GM19043 (cell line): ENCODE results near the gene AIDA.
"Not testable (repeated sequence)": the region's sequence is repeated elsewhere in the genome, so short reads cannot be mapped to it uniquely, and the experiment has no call there.

ENCODE experiments used
- ATAC-seq: cut with Tn5 transposase; IDR thresholded peaks from one replicate; pipeline ENCODE4 v1.9.1; 2021; ENCODE audit warnings: low read depth; ENCODE audit not compliant: unreplicated experiment

Gene AIDA, protein sequence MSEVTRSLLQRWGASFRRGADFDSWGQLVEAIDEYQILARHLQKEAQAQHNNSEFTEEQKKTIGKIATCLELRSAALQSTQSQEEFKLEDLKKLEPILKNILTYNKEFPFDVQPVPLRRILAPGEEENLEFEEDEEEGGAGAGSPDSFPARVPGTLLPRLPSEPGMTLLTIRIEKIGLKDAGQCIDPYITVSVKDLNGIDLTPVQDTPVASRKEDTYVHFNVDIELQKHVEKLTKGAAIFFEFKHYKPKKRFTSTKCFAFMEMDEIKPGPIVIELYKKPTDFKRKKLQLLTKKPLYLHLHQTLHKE

GRCh38 chr1:222712253-222713090 is at the start of gene AIDA, which contains the start of gene BROX:
Gene AIDA, minus strand, starts transcription at chr1:222712491. Its CDS starts 174 bp downstream, at chr1:222712317.
Gene BROX, plus strand, starts transcription at chr1:222712564. Its CDS starts 3,136 bp downstream, at chr1:222715700.
- peak; percentile 70 for ATAC-seq

GRCh38 chr1:222761083-222761482 is 48.8 kb upstream of the AIDA start:
- ATAC-seq: no peak

DNA sequence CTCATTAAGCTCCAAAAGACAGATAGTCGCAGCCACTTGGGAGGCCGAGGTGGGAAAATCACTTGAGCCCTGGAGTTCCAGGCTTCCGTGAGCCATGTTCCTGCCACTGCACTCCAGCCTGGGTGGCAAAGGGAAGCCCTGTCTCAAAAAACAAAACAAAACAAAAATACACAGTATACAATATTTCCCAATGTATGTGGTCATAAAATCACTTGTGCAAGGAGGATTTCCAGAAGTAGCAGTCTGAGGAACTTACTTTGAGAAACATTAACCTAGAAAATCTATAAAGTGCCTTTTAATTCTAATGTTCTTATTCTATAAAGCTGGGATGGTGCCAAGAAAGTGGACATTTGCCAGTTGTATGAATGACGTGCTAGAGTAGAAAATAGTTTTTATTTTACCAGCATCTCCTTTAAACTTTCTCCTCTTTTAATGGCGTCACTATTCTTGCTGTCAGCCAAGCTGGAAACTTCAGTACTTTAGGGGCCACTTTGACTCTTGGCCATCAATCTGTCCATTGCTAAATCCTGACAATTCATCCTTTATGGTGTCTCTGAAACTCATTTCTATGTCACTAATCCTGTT is 47.3 kb upstream of the AIDA start:
- no peak for ATAC-seq

DNA sequence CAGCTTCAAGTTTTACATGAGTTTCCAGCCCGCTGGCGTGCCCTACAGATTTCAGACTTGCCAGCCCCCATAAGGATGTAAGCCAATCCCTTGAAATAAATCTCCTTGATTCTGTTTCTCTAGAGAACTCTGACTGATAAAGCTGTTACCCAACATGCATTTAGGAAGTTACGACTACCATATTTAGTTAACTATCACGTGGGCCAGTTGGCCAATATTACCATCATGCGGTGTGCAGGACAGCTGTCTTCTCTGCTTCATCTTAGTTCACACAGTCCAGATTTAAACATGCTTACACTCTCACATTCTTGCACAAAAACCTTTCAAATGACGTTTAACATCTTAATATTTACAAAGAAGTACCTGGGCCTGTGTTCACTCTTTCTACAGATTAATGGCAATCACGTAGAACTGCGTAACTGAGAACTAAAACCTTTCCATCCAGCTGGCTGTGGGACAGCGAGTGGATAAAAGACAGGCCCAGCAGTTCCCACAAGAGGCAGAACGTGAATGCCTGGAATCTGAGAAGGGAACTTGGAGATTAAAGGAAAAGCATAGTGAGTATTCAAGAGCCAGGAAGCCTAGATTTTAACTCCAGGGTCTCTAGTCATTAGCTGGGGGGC is 45.5 kb upstream of the AIDA start:
- ATAC-seq: no peak

DNA sequence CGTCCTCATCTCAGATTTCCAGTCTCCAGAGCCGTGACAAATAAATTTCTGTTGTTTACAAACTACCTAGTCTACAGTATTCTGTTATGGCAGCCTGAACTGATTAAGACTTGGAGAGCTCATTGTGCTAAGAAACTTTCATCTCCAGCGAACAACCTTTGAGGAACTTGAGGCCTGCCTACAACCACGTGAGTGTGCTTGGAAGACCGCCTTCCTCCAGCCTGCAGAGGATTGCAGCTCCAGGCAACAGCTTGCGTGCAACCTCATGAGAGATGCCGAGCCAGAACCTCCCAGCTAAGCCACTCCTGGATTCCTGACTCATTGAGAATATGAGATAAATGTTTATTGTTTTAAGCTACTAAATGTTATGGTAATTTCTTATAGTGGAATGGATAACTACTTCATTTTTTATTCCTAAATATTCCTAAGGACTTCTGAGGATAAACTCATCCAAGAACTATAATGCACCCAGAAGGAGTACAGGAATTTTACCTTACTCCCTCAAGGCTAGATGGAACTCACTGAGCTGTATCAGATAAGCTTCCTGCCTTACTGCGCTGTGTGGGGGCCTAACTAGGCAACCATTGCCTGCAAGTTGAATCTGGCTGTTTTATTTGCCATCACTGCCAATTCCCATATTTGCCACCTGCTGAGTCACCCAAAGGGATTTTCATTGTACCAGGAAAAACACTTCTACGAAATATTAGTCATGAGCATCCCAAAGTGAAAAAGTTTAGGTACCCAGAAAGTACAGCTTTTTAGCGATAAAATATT is 42.3 kb upstream of the AIDA start:
- ATAC-seq: no peak

GRCh38 chr1:222751255-222751654 is 39.0 kb upstream of the AIDA start:
- ATAC-seq: no peak

- ATAC-seq: peak; percentile 93
These were observed 38.4 kb upstream of the AIDA start for GRCh38 chr1:222750651-222751050.

- ATAC-seq: no peak
These were observed 37.6 kb upstream of the AIDA start for GRCh38 chr1:222749927-222750326.

DNA sequence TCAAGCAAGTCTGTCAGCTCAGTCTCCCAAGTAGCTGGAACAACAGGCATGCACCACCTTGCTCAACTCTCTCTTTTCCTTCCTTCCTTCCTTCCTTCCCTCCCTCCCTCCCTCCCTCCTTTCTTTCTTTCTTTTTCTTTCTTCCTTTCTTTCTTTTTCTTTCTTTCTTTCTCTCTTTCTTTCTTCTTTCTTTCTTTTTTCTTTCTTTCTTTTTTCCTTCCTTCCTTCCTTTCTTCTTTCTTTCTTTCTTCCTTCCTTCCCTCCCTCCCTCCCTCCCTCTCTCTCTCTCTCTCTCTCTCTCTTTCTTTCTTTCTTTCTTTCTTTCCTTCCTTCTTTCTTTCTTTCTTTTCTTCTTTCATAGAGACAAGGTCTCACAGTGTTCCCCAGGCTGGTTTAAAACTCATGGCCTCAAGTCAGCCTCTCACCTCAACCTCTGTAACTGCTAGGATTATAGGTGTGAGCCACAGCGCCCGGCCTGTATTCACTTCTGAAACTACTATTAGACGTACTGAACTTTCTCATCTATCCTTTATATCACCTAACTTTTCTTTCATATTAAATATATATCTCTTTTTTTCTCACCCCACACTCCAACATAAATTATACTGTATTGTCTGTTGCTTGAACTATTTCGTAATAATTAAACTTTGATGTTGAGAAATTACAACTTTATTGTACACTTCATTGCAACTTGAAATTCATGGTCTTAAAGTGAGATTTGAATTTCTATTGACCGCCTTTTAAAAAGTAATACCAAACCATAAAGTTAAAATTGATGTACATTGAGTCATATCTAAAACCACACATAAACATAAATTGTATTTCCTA is 29.6 kb upstream of the AIDA start:
- not testable (repeated sequence) for ATAC-seq

- no peak for ATAC-seq
These were observed 27.6 kb upstream of the AIDA start for GRCh38 chr1:222739929-222740328.

GRCh38 chr1:222739465-222739864 is 27.2 kb upstream of the AIDA start:
- no peak for ATAC-seq

- ATAC-seq: no peak
These were observed 24.7 kb upstream of the AIDA start, which contains the start of gene FAM177B for GRCh38 chr1:222736972-222737371. Gene FAM177B, plus strand, starts transcription at chr1:222737202. Its CDS starts 9,344 bp downstream, at chr1:222746546.

GRCh38 chr1:222736470-222736869 is 24.2 kb upstream of the AIDA start:
- no peak for ATAC-seq

DNA sequence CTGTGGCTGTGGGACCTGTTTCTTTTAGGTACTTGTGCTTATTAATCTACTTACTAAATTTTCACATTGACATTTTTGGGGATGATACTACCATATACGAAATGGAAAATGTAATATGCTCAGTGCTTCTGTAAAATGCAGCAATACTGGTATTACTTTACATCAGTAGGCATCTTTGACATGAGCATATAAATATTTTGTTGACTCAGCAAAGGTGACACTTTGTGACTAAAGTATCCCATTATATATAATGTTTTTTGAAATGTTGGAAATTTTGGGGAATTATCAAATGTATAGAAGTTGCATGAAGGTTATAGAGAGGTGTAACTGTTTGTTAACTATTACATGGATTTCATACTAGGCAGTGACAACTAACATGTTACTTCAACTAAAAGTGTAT is 22.4 kb upstream of the AIDA start:
- ATAC-seq: no peak

- peak; percentile 97 for ATAC-seq
These were observed 20.2 kb upstream of the AIDA start for GRCh38 chr1:222732216-222733159.

GRCh38 chr1:222730866-222731265 is 18.6 kb upstream of the AIDA start:
- no peak for ATAC-seq

GRCh38 chr1:222728746-222729145 is 16.5 kb upstream of the AIDA start:
- no peak for ATAC-seq

- no peak for ATAC-seq
These were observed 4.1 kb upstream of the AIDA start for GRCh38 chr1:222716393-222716792.
